Chondrocyte (in vitro differentiated cells): ENCODE data around the gene LITAF. TPM values are rescaled to one million over a fixed set of nuclear protein-coding genes. Genes with fewer than 3 reads are reported as not detected.
"Not testable (repeated sequence)": the region's sequence is repeated elsewhere in the genome, so short reads cannot be mapped to it uniquely, and the experiment has no call there.

Source experiments
- DNase-seq: peaks from one replicate; pipeline ENCODE4 v3.0.0; 2021; ENCODE audit warnings: mixed read lengths, low spot score
- H3K27ac Mint-ChIP-seq: one replicate; pipeline ENCODE4 v1.8.0; 2021; ENCODE audit warnings: mild to moderate bottlenecking, moderate library complexity, mixed read lengths; ENCODE audit not compliant: unreplicated experiment
- H3K27me3 Mint-ChIP-seq: 2 replicates; pipeline ENCODE4 v1.8.0; 2021; ENCODE audit warnings: low read depth, mixed read lengths
- H3K36me3 Mint-ChIP-seq: 2 replicates; pipeline ENCODE4 v1.8.0; 2021; ENCODE audit warnings: low read depth, mixed read lengths
- H3K4me1 Mint-ChIP-seq: 2 replicates; pipeline ENCODE4 v1.8.0; 2021; ENCODE audit warnings: low read depth, mild to moderate bottlenecking, mixed read lengths
- H3K4me3 Mint-ChIP-seq: one replicate; pipeline ENCODE4 v1.8.0; 2021; ENCODE audit warnings: mild to moderate bottlenecking, moderate library complexity, mixed read lengths; ENCODE audit not compliant: unreplicated experiment
- H3K9me3 Mint-ChIP-seq: 2 replicates; pipeline ENCODE4 v1.8.0; 2021; ENCODE audit warnings: low read depth, mixed read lengths
- CTCF ChIP-seq: fragments of 200-600 bp; sonication (generic); IDR thresholded peaks from 2 replicates; pipeline ENCODE4 v1.5.0; 2021; ENCODE audit warnings: antibody characterized with exemption, mild to moderate bottlenecking, moderate library complexity
- total RNA-seq: library from RNA; stranded (reverse); gene quantifications from 3 replicates; pipeline ENCODE4 v1.2.1, GENCODE V29; 2021

LITAF gene
- total RNA-seq, 1 donor from 2014 or later: 91.9 TPM

GRCh38 chr16:11597235-11598095, 10.7 kb upstream of the LITAF start:
- Mint-ChIP-seq H3K4me3 (no peak overlapping the region), H3K9me3 (no peaks in the 10 kb centered on the region)
- peak; percentile 33 for DNase-seq

GRCh38 chr16:11596572-11597226, 10.0 kb upstream of the LITAF start:
- Mint-ChIP-seq H3K27me3 (no peaks in the 10 kb centered on the region), H3K4me3 (no peak overlapping the region), H3K9me3 (no peaks in the 10 kb centered on the region), H3K4me1 (peaks cover 25% of the 10 kb centered on the region), H3K27ac (peak overlapping the region; percentile 79), H3K36me3 (no peaks in the 10 kb centered on the region)
- DNase-seq: no peak
- TF ChIP-seq CTCF: no peak

More at GRCh38 chr16:11597235-11598095, 10.7 kb upstream of the LITAF start:
- Mint-ChIP-seq H3K27me3 (no peaks in the 10 kb centered on the region), H3K27ac (peak overlapping the region; percentile 79), H3K36me3 (no peaks in the 10 kb centered on the region), H3K4me1 (peaks cover 28% of the 10 kb centered on the region)
- no peak for TF ChIP-seq CTCF

- Mint-ChIP-seq H3K4me1 (peaks cover 29% of the 10 kb centered on the region), H3K36me3 (no peaks in the 10 kb centered on the region), H3K9me3 (no peaks in the 10 kb centered on the region), H3K27me3 (no peaks in the 10 kb centered on the region), H3K27ac (no peak overlapping the region), H3K4me3 (no peak overlapping the region)
- TF ChIP-seq CTCF: no peak
- no peak for DNase-seq
Measured at GRCh38 chr16:11593581-11593980, 6.9 kb upstream of the LITAF start.

- not testable (repeated sequence) for H3K27me3 Mint-ChIP-seq, H3K27ac Mint-ChIP-seq, H3K4me3 Mint-ChIP-seq, H3K36me3 Mint-ChIP-seq, H3K9me3 Mint-ChIP-seq
- peak; percentile 9 for DNase-seq
- H3K4me1 Mint-ChIP-seq: peaks cover 26% of the 10 kb centered on the region
Measured at GRCh38 chr16:11593076-11593475, 6.4 kb upstream of the LITAF start.

GRCh38 chr16:11591630-11592029, 4.9 kb upstream of the LITAF start:
- not testable (repeated sequence) for H3K27me3 Mint-ChIP-seq, H3K36me3 Mint-ChIP-seq, H3K9me3 Mint-ChIP-seq, DNase-seq, H3K27ac Mint-ChIP-seq, H3K4me3 Mint-ChIP-seq
- peaks cover 18% of the 10 kb centered on the region for H3K4me1 Mint-ChIP-seq

- Mint-ChIP-seq H3K9me3 (no peaks in the 10 kb centered on the region), H3K27me3 (no peaks in the 10 kb centered on the region), H3K27ac (no peak overlapping the region), H3K36me3 (no peaks in the 10 kb centered on the region), H3K4me1 (peaks cover 28% of the 10 kb centered on the region), H3K4me3 (no peak overlapping the region)
- DNase-seq: no peak
- TF ChIP-seq CTCF: no peak
Measured at GRCh38 chr16:11589198-11589550, 2.5 kb upstream of the LITAF start.
